Measurements from ENCODE around the gene RPS15.

The RPS15 gene

GRCh38 chr19:1489463-1490310 is 51.5 kb downstream of the RPS15 start:
- no peak for DNase-seq

Data from NCI-H2029 (cell line).